Endodermal cell (in vitro differentiated cells): ENCODE data around the gene TIMM13. TPM values are rescaled to one million over a fixed set of nuclear protein-coding genes. Genes with fewer than 3 reads are reported as not detected.
"Not testable (repeated sequence)": the region's sequence is repeated elsewhere in the genome, so short reads cannot be mapped to it uniquely, and the experiment has no call there.

Experiments used
- DNase-seq: peaks from one replicate; pipeline ENCODE4 v3.0.0-alpha.2; 2017
- H3K27ac ChIP-seq: 2 replicates; pipeline ENCODE4 v1.5.1; 2013; ENCODE audit warnings: mild to moderate bottlenecking, low read depth, low read length, moderate library complexity
- H3K27me3 ChIP-seq: 2 replicates; pipeline ENCODE4 v1.6.1; 2013; ENCODE audit warnings: mild to moderate bottlenecking, low read length, moderate library complexity; ENCODE audit not compliant: insufficient read depth, control insufficient read depth, poor library complexity, severe bottlenecking
- H3K36me3 ChIP-seq: 2 replicates; pipeline ENCODE4 v1.7.0; 2013; ENCODE audit warnings: mild to moderate bottlenecking, low read length, moderate library complexity; ENCODE audit not compliant: control insufficient read depth, insufficient read depth
- H3K4me1 ChIP-seq: one replicate; pipeline ENCODE4 v1.7.0; 2013; ENCODE audit warnings: low read length; ENCODE audit not compliant: control insufficient read depth, insufficient read depth
- H3K4me3 ChIP-seq: 2 replicates; pipeline ENCODE4 v1.5.1; 2013; ENCODE audit warnings: mild to moderate bottlenecking, low read length, moderate library complexity
- H3K9ac ChIP-seq: 2 replicates; pipeline ENCODE4 v1.6.1; 2013; ENCODE audit warnings: mild to moderate bottlenecking, low read length, moderate library complexity; ENCODE audit not compliant: poor library complexity, severe bottlenecking; ENCODE audit errors: extremely low read depth
- H3K9me3 ChIP-seq: 2 replicates; pipeline ENCODE4 v1.6.1; 2013; ENCODE audit warnings: mild to moderate bottlenecking, low read length, moderate library complexity; ENCODE audit not compliant: control insufficient read depth
- H3K27ac Mint-ChIP-seq: 2 replicates; pipeline ENCODE4 v1.8.0; 2020; ENCODE audit warnings: mixed read lengths
- H3K27me3 Mint-ChIP-seq: 2 replicates; pipeline ENCODE4 v1.8.0; 2021; ENCODE audit warnings: mild to moderate bottlenecking, mixed read lengths; ENCODE audit not compliant: insufficient read depth
- H3K36me3 Mint-ChIP-seq: 2 replicates; pipeline ENCODE4 v1.8.0; 2020; ENCODE audit warnings: low read depth, mixed read lengths
- H3K4me1 Mint-ChIP-seq: 2 replicates; pipeline ENCODE4 v1.8.0; 2020; ENCODE audit warnings: mixed read lengths
- H3K4me3 Mint-ChIP-seq: 2 replicates; pipeline ENCODE4 v1.8.0; 2020; ENCODE audit warnings: mild to moderate bottlenecking, moderate library complexity, mixed read lengths
- H3K9me3 Mint-ChIP-seq: 2 replicates; pipeline ENCODE4 v1.8.0; 2020; ENCODE audit warnings: mild to moderate bottlenecking, mixed read lengths
- CTCF ChIP-seq: fragments of 200-600 bp; sonication (generic); conservative IDR thresholded peaks from 2 replicates; pipeline ENCODE4 v1.5.0; 2021; ENCODE audit warnings: antibody characterized with exemption, mild to moderate bottlenecking
- WGBS, 2 experiments: methylation state at CpG; one replicate each; pipeline versions ENCODE4 v1.1.5 to v1.1.7; 2013; ENCODE audit warnings: missing lambda C conversion rate in 2 of 2, mixed read lengths in 1 of 2; ENCODE audit not compliant: insufficient coverage in 1 of 2, insufficient read length in 1 of 2; 5-methylcytosine and 5-hydroxymethylcytosine counted together
- total RNA-seq, 2 donors: library from RNA; stranded (reverse); fragmentation: NEBNext Ultra II Directional in 1 of 2; extraction: Animal tissue kit (Norgen Biotek cat#: 25700) in 1 of 2; gene quantifications; 2 replicates in 1 of 2; 3 replicates in 1 of 2; pipeline ENCODE4 v1.2.1, GENCODE V29; 2021

The TIMM13 gene
- total RNA-seq, 2 donors from 2014 or later = 149 to 175 TPM

- H3K27me3 ChIP-seq = no peaks in the 10 kb centered on the region
- DNase-seq = peak; percentile 88
- 55 to 70% methylated on average over 15 to 23 of the region's 23 CpGs for WGBS, 2 experiments
Observed at GRCh38 chr19:2469102-2469914, 41.9 kb upstream of the TIMM13 start.

GRCh38 chr19:2468596-2468995 is 41.2 kb upstream of the TIMM13 start:
- H3K36me3 Mint-ChIP-seq = no peaks in the 10 kb centered on the region
- H3K36me3 ChIP-seq = no peaks in the 10 kb centered on the region
- no peaks in the 10 kb centered on the region for H3K4me1 ChIP-seq
- WGBS, 2 experiments = 75 to 79% methylated on average over 11 to 12 of the region's 12 CpGs
- no peak overlapping the region for H3K4me3 ChIP-seq
- H3K4me3 Mint-ChIP-seq = no peak overlapping the region
- H3K4me1 Mint-ChIP-seq = peaks cover 9% of the 10 kb centered on the region
- peak overlapping the region; percentile 66 for H3K27ac Mint-ChIP-seq
- H3K27me3 Mint-ChIP-seq = no peaks in the 10 kb centered on the region
- DNase-seq = no peak
- TF ChIP-seq CTCF = no peak
- H3K9me3 Mint-ChIP-seq = no peaks in the 10 kb centered on the region
- no peak overlapping the region for H3K9ac ChIP-seq
- no peaks in the 10 kb centered on the region for H3K27me3 ChIP-seq
- no peaks in the 10 kb centered on the region for H3K9me3 ChIP-seq
- H3K27ac ChIP-seq = no peak overlapping the region

More at GRCh38 chr19:2469102-2469914, 41.9 kb upstream of the TIMM13 start:
- no peak overlapping the region for H3K4me3 ChIP-seq
- H3K36me3 ChIP-seq = no peaks in the 10 kb centered on the region
- H3K27ac Mint-ChIP-seq = peak overlapping the region; percentile 82
- no peak overlapping the region for H3K27ac ChIP-seq
- peaks cover 9% of the 10 kb centered on the region for H3K4me1 Mint-ChIP-seq
- no peaks in the 10 kb centered on the region for H3K27me3 Mint-ChIP-seq
- no peak overlapping the region for H3K9ac ChIP-seq
- no peaks in the 10 kb centered on the region for H3K36me3 Mint-ChIP-seq
- H3K9me3 Mint-ChIP-seq = no peaks in the 10 kb centered on the region
- H3K9me3 ChIP-seq = no peaks in the 10 kb centered on the region
- no peak for TF ChIP-seq CTCF
- no peak overlapping the region for H3K4me3 Mint-ChIP-seq
- no peaks in the 10 kb centered on the region for H3K4me1 ChIP-seq

GRCh38 chr19:2464389-2464788 is 37.0 kb upstream of the TIMM13 start:
- H3K27ac ChIP-seq = no peak overlapping the region
- no peaks in the 10 kb centered on the region for H3K4me1 ChIP-seq
- Mint-ChIP-seq H3K27me3 (no peaks in the 10 kb centered on the region), H3K9me3 (no peaks in the 10 kb centered on the region), H3K27ac (no peak overlapping the region), H3K4me1 (peaks cover 6% of the 10 kb centered on the region), H3K4me3 (no peak overlapping the region), H3K36me3 (no peaks in the 10 kb centered on the region)
- H3K4me3 ChIP-seq = no peak overlapping the region
- no peaks in the 10 kb centered on the region for H3K27me3 ChIP-seq
- no peak overlapping the region for H3K9ac ChIP-seq
- no peak for TF ChIP-seq CTCF
- peak; percentile 49 for DNase-seq
- no peaks in the 10 kb centered on the region for H3K36me3 ChIP-seq
- no peaks in the 10 kb centered on the region for H3K9me3 ChIP-seq
- WGBS, 2 experiments = 84 to 90% methylated on average over 4 to 5 of the region's 5 CpGs

GRCh38 chr19:2463694-2464093 is 36.3 kb upstream of the TIMM13 start:
- H3K4me1 Mint-ChIP-seq, H3K9me3 Mint-ChIP-seq, H3K4me3 ChIP-seq, H3K27ac ChIP-seq, DNase-seq, H3K4me3 Mint-ChIP-seq, H3K9ac ChIP-seq, H3K9me3 ChIP-seq, H3K36me3 ChIP-seq, H3K27me3 Mint-ChIP-seq, H3K36me3 Mint-ChIP-seq, H3K27ac Mint-ChIP-seq, H3K4me1 ChIP-seq, H3K27me3 ChIP-seq: not testable (repeated sequence)
- WGBS, 2 experiments = 94 to 99% methylated on average over 4 to 5 of the region's 5 CpGs
